ENCODE results near the gene RBBP5. TPM values are rescaled to one million over a fixed set of nuclear protein-coding genes. Genes with fewer than 3 reads are reported as not detected.

Gene RBBP5
- total RNA-seq, 1 experiment from 2014 or later, result 24.5 TPM

DNA sequence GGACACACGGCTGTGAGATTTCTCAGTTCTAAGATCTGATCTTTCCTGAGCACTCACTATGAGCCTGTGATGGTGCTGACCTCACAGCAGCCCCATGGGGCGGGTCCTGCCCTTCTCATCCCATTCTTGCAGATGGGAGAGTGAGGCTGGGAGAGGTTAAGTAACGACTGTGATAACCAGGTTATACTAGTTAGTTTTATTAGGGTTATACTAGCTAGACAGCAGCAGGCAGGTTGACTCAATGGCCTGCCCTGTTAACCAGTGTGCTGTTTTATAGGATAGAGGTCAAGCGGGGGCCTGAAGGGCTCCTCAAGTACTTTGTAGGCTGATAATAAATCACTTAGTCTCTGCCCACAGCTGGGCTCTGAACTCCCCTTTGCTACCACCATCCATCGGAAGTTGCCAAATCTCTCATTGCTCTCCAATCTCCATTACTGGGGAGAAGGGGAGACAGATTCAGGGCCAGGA, 74.0 kb downstream of the RBBP5 start:
- Histone ChIP-seq H3K4me2 (ENCODE audit: low read length) (no peak overlapping the region), H3K9me2 (ENCODE audit: insufficient read depth) (no peaks in the 10 kb centered on the region), H3K79me2 (ENCODE audit: insufficient read depth, low read length) (no peaks in the 10 kb centered on the region), H4K20me1 (ENCODE audit: insufficient read depth) (no peaks in the 10 kb centered on the region), H3K4me3 (replicated peaks in 1 of 2; ENCODE audit: low read depth in 1 of 2, low read length in 2 of 2) (no peak overlapping the region), H2AFZ (ENCODE audit: low read depth, low read length, poor library complexity, severe bottlenecking) (no peak overlapping the region), H3K9me3 (ENCODE audit: control insufficient read depth in 1 of 2, insufficient read depth in 1 of 2, low read depth in 1 of 2, low read length in 2 of 2) (no peaks in the 10 kb centered on the region), H3K27me3 (ENCODE audit: insufficient read depth, low read length) (peaks cover 36% of the 10 kb centered on the region; the same call in 1 of the 2 replicates), H3K27ac (ENCODE audit: low read depth, low read length) (no peak overlapping the region), H3K36me3 (ENCODE audit: control insufficient read depth in 1 of 2, insufficient read depth in 2 of 2, low read length in 2 of 2) (no peaks in the 10 kb centered on the region), H3K4me1 (ENCODE audit: control insufficient read depth in 1 of 2, insufficient read depth in 2 of 2, low read length in 2 of 2) (no peaks in the 10 kb centered on the region), H3K9ac (ENCODE audit: low read length) (no peak overlapping the region)
- intact Hi-C loops (cut with micrococcal nuclease), result no loop called here
- no TSS peak for BruUV-seq (replicated peaks)
- ChIA-PET CTCF (interaction anchor here (1.9 to 2.0 kb wide), 2 partner anchors 14 kb away, joined by 6 to 9 read pairs; no protein-coding TSS in a partner anchor), POLR2A (no interaction called here), RAD21 (ENCODE audit: low non-redundant PET in 1 of 2, low total read pairs in 2 of 2, uncharacterized antibody in 2 of 2, unreplicated experiment in 2 of 2) (no interaction called here)
- ATAC-seq (no peak), DNase-seq (ENCODE audit: low read depth, low spot score) (no peak)
- TF ChIP-seq SP1 (IDR thresholded peaks at IDR 0.05; ENCODE audit: low read depth) (no peak), RAD21 (IDR thresholded peaks at IDR 0.05; ENCODE audit: low read depth) (no peak), ZFX (IDR thresholded peaks at IDR 0.05) (no peak), CEBPB (IDR thresholded peaks at IDR 0.05; ENCODE audit: low read depth) (no peak), EGR1 (IDR thresholded peaks at IDR 0.05; ENCODE audit: low read depth) (no peak), CBX3 (IDR thresholded peaks at IDR 0.05; ENCODE audit: low read depth) (no peak), ELF1 (IDR thresholded peaks at IDR 0.05; ENCODE audit: borderline replicate concordance, low read depth) (no peak), EZH2phosphoT487 (IDR thresholded peaks at IDR 0.05; ENCODE audit: borderline replicate concordance) (no peak), SIN3A (IDR thresholded peaks at IDR 0.05; ENCODE audit: low read depth) (no peak), TCF7L2 (IDR thresholded peaks at IDR 0.05; ENCODE audit: borderline replicate concordance, extremely low read depth, insufficient read depth, insufficient read length) (no peak), EZH2 (IDR thresholded peaks at IDR 0.05) (no peak), FOSL1 (IDR thresholded peaks at IDR 0.05; ENCODE audit: low read depth) (no peak), SRF (IDR thresholded peaks at IDR 0.05; ENCODE audit: low read depth) (no peak), ZNF274 (IDR thresholded peaks at IDR 0.05; ENCODE audit: low read depth, low read length) (no peak), JUND (IDR thresholded peaks at IDR 0.05) (no peak)
- TF ChIP-seq, protein P1, sequence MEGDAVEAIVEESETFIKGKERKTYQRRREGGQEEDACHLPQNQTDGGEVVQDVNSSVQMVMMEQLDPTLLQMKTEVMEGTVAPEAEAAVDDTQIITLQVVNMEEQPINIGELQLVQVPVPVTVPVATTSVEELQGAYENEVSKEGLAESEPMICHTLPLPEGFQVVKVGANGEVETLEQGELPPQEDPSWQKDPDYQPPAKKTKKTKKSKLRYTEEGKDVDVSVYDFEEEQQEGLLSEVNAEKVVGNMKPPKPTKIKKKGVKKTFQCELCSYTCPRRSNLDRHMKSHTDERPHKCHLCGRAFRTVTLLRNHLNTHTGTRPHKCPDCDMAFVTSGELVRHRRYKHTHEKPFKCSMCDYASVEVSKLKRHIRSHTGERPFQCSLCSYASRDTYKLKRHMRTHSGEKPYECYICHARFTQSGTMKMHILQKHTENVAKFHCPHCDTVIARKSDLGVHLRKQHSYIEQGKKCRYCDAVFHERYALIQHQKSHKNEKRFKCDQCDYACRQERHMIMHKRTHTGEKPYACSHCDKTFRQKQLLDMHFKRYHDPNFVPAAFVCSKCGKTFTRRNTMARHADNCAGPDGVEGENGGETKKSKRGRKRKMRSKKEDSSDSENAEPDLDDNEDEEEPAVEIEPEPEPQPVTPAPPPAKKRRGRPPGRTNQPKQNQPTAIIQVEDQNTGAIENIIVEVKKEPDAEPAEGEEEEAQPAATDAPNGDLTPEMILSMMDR (IDR thresholded peaks at IDR 0.05 in 2 of 3, conservative IDR thresholded peaks at IDR 0.05 in 1 of 3; ENCODE audit: borderline replicate concordance in 1 of 3, insufficient read depth in 1 of 3, low read depth in 2 of 3, low read length in 2 of 3), result no peak
- TF ChIP-seq, protein P2, sequence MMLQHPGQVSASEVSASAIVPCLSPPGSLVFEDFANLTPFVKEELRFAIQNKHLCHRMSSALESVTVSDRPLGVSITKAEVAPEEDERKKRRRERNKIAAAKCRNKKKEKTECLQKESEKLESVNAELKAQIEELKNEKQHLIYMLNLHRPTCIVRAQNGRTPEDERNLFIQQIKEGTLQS (IDR thresholded peaks at IDR 0.05), result no peak
- TF ChIP-seq, protein P3, sequence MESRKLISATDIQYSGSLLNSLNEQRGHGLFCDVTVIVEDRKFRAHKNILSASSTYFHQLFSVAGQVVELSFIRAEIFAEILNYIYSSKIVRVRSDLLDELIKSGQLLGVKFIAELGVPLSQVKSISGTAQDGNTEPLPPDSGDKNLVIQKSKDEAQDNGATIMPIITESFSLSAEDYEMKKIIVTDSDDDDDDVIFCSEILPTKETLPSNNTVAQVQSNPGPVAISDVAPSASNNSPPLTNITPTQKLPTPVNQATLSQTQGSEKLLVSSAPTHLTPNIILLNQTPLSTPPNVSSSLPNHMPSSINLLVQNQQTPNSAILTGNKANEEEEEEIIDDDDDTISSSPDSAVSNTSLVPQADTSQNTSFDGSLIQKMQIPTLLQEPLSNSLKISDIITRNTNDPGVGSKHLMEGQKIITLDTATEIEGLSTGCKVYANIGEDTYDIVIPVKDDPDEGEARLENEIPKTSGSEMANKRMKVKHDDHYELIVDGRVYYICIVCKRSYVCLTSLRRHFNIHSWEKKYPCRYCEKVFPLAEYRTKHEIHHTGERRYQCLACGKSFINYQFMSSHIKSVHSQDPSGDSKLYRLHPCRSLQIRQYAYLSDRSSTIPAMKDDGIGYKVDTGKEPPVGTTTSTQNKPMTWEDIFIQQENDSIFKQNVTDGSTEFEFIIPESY (IDR thresholded peaks at IDR 0.05; ENCODE audit: extremely low read depth, insufficient replicate concordance, low read length), result no peak
- TF ChIP-seq, protein P4, sequence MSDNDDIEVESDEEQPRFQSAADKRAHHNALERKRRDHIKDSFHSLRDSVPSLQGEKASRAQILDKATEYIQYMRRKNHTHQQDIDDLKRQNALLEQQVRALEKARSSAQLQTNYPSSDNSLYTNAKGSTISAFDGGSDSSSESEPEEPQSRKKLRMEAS (IDR thresholded peaks at IDR 0.05), result no peak

Data from HCT116 (cell line).